Measurements from ENCODE around the gene PRSS1. TPM values are rescaled to one million over a fixed set of nuclear protein-coding genes. Genes with fewer than 3 reads are reported as not detected.

The PRSS1 gene
- total RNA-seq: not detected in 2 replicates

GRCh38 chr7:142749218-142749993 is at the start of gene PRSS1:
Gene PRSS1, plus strand, starts transcription at chr7:142749472. Its CDS starts 13 bp downstream, at chr7:142749485.

GRCh38 chr7:142770661-142771352 is 21.5 kb downstream of the PRSS1 start, which contains the start of gene PRSS2:
Gene PRSS2, plus strand, starts transcription at chr7:142770970. Its CDS starts 13 bp downstream, at chr7:142770983.

Other genes with a start within 250 kb of the PRSS1 start
- gene PRSS2, start 21.5 kb downstream of the PRSS1 start, total RNA-seq: not detected in 2 replicates
- 1.1 and 11.5 TPM in 2 replicates for gene EPHB6, start 105.6 kb downstream of the PRSS1 start, total RNA-seq
- gene TRPV6, start 136.3 kb downstream of the PRSS1 start, total RNA-seq: not detected in 2 replicates
- gene TRPV5, start 184.3 kb downstream of the PRSS1 start, total RNA-seq: not detected in 2 replicates
- not detected in 2 replicates for gene LLCFC1, start 190.0 kb downstream of the PRSS1 start, total RNA-seq
- gene KEL, start 212.9 kb downstream of the PRSS1 start, total RNA-seq: under 0.01 TPM in 1 of 2 replicates, not detected in the other